IPS-20b (cell line): ENCODE results near the gene LITAFD.

ENCODE experiments used
- H3K27ac ChIP-seq: one replicate; pipeline ENCODE4 v1.5.1; 2013; ENCODE audit warnings: low read length
- H3K27me3 ChIP-seq: 2 replicates; pipeline ENCODE4 v1.6.1; 2013; ENCODE audit warnings: mild to moderate bottlenecking, low read length, inconsistent platforms; ENCODE audit not compliant: insufficient read depth
- H3K36me3 ChIP-seq: 2 replicates; pipeline ENCODE4 v1.6.1; 2013; ENCODE audit warnings: low read depth, mild to moderate bottlenecking, inconsistent platforms, low read length, moderate library complexity; ENCODE audit not compliant: insufficient read depth
- H3K4me1 ChIP-seq: 2 replicates; pipeline ENCODE4 v1.6.1; 2013; ENCODE audit warnings: mild to moderate bottlenecking, control low read depth, inconsistent platforms, low read length, moderate library complexity; ENCODE audit not compliant: insufficient read depth
- H3K4me3 ChIP-seq: 2 replicates; pipeline ENCODE4 v1.5.1; 2013; ENCODE audit warnings: mild to moderate bottlenecking, low read length, inconsistent platforms
- H3K9ac ChIP-seq: 2 replicates; pipeline ENCODE4 v1.6.1; 2013; ENCODE audit warnings: low read depth, mild to moderate bottlenecking, inconsistent platforms, low read length, moderate library complexity
- H3K9me3 ChIP-seq: 2 replicates; pipeline ENCODE4 v1.6.1; 2013; ENCODE audit warnings: mild to moderate bottlenecking, low read depth, low read length, inconsistent platforms; ENCODE audit not compliant: insufficient read depth

LITAFD gene

DNA sequence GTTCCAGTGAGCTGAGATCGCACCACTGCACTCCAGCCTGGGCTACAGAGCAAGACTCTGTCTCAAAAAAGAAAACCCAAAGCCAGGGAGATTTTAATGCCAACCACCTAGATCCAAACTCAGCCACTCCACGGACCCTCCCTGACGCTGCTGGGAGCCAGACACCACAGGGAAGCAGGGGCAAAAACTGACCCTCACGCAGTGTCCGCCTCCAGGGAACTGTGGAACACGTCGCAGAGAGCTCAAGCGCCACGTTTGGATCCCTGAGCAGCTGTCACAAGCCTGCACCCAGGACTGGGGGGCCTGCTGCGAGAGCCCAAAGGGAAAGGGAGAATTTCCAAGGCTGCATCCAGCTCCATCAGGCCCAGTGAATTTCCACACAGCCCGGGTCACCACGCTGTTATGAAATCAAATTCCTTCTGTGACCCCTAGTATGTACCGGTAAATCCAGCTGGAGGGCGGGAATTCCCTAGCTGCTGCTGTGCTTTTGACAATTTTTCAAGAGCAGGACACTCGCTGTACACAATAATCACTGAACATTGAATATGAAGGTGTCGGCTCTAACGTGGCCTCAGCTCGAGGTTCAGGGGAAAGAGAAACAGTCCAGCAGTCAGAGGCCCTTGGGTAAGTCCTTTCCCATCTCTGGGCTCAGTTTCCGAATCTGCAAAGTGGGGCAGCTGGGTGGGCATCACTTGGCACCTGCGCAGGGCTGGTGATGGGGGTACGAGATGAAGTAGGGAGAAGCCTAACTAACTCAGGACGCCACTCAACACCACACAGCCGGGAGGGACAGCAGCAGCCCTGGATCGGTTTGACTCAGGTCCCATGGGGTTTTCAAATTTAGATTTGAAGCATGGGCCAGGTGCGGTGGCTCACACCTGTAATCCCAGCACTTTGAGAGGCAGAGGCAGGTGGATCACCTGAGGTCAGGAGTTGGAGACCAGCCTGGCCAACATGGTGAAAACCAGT, 22.0 kb upstream of the LITAFD start:
- Histone ChIP-seq H3K9ac (no peak overlapping the region), H3K4me1 (peaks cover 22% of the 10 kb centered on the region), H3K9me3 (no peaks in the 10 kb centered on the region), H3K27me3 (no peaks in the 10 kb centered on the region), H3K27ac (no peak overlapping the region), H3K36me3 (peaks cover 70% of the 10 kb centered on the region), H3K4me3 (no peak overlapping the region)

- Histone ChIP-seq H3K4me3 (no peak overlapping the region), H3K4me1 (peaks cover 32% of the 10 kb centered on the region), H3K36me3 (peaks cover 59% of the 10 kb centered on the region), H3K9ac (no peak overlapping the region), H3K9me3 (no peaks in the 10 kb centered on the region), H3K27me3 (no peaks in the 10 kb centered on the region), H3K27ac (no peak overlapping the region)
These were observed 20.4 kb upstream of the LITAFD start for GRCh38 chr16:8861563-8862308.

GRCh38 chr16:8862309-8863130, 19.6 kb upstream of the LITAFD start:
- Histone ChIP-seq H3K36me3 (peaks cover 55% of the 10 kb centered on the region), H3K4me1 (peaks cover 32% of the 10 kb centered on the region)

DNA sequence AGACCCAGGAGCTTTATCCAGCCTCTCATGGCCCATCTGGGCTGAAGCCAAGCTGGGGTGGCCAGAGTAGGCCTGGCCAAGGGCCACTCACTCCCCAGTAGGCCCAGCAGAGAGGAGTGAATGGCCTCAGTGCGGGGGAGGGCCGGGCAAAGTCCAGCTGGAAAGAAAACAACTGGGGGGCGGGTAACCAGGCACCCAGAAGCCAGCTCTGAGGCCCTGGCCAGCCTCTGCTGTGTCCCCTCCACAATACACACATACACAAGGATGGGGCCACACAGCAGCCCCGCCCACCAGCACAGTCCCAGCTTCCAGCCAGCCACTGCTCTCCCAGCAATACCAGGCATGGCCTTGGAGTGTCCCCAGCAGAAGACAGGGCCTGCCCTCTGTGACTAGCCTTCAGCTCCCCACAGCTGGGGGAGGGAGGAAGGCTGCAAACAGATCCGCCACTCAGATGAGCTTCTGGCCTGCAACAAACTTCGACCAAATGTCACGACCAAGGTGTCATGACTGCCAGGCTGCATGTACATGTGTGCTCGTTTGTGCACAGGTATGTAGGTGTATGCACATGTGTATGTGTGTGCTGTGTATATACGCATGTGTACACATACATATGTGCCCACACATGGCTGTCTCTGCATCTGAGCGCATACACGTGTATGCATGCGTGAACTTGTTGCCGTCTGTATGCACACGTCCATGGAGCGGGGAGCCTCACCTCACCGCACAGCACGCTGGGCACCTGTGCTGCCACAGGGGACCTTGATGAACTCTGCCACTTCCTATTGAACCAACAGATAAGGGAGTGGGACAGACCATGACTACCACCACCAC, 18.3 kb upstream of the LITAFD start:
- peak overlapping the region; percentile 31 for H3K4me3 ChIP-seq
- no peak overlapping the region; the same call in 1 of the 2 replicates for H3K9ac ChIP-seq
- H3K27ac ChIP-seq, result no peak overlapping the region
- H3K9me3 ChIP-seq, result no peaks in the 10 kb centered on the region
- H3K27me3 ChIP-seq, result no peaks in the 10 kb centered on the region
- H3K4me1 ChIP-seq, result peaks cover 32% of the 10 kb centered on the region
- peaks cover 44% of the 10 kb centered on the region for H3K36me3 ChIP-seq

More at GRCh38 chr16:8862309-8863130, 19.6 kb upstream of the LITAFD start:
- Histone ChIP-seq H3K9me3 (no peaks in the 10 kb centered on the region), H3K27ac (no peak overlapping the region), H3K4me3 (no peak overlapping the region), H3K27me3 (no peaks in the 10 kb centered on the region), H3K9ac (no peak overlapping the region)

- peak overlapping the region; percentile 31; the same call in 1 of the 2 replicates for H3K4me3 ChIP-seq
- peaks cover 35% of the 10 kb centered on the region for H3K4me1 ChIP-seq
- peaks cover 37% of the 10 kb centered on the region for H3K36me3 ChIP-seq
- no peaks in the 10 kb centered on the region for H3K27me3 ChIP-seq
- no peaks in the 10 kb centered on the region for H3K9me3 ChIP-seq
- no peak overlapping the region; the same call in 1 of the 2 replicates for H3K9ac ChIP-seq
- no peak overlapping the region for H3K27ac ChIP-seq
These were observed 17.6 kb upstream of the LITAFD start for GRCh38 chr16:8864480-8865110.

- Histone ChIP-seq H3K4me3 (peak overlapping the region; percentile 83; the same call in 1 of the 2 replicates), H3K27me3 (no peaks in the 10 kb centered on the region), H3K27ac (no peak overlapping the region), H3K36me3 (peaks cover 30% of the 10 kb centered on the region), H3K4me1 (peaks cover 35% of the 10 kb centered on the region), H3K9ac (peak overlapping the region; percentile 63; the same call in 1 of the 2 replicates), H3K9me3 (no peaks in the 10 kb centered on the region)
These were observed 16.8 kb upstream of the LITAFD start for GRCh38 chr16:8865145-8865882.

DNA sequence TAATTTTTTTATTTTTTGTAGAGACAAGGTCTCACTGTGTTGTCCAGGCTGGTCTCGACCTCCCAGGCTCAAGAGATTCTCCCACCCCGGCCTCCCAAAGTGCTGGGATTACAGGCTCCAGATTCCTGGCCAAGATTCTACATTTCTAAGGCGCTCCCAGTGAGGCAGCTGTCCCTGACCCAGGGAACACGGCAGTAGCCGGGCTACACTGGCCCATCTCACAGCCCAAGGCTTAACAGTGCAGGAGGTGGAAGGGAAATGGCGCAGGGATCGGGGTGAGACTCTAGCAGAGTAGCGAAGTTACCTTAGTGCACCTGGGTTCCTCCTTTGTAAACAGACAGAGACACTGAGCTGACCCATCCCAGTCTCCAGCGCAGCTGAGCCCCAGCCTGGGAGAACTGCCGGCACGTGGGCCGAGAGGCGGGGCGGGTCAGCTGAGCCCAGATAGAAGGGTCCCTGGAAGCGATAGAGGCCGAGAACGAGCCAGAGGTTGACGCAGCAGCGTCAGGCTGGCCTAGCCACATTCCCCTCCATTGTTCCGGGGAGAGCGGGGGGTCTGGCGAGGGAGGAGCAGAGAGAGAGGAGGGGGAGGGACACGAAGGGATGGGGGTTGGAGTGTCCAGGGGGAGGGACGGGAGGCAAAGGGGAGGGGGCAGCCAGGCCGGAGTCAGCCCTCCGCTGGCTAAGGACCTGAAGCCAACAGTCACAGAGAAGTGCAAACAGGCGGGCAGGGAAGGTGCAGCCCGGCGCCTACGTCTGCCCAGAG, 15.8 kb upstream of the LITAFD start:
- Histone ChIP-seq H3K27ac (peak overlapping the region; percentile 10), H3K4me3 (peak overlapping the region; percentile 83), H3K9me3 (no peaks in the 10 kb centered on the region), H3K36me3 (peaks cover 28% of the 10 kb centered on the region), H3K4me1 (peaks cover 35% of the 10 kb centered on the region), H3K9ac (peak overlapping the region; percentile 92; the same call in 1 of the 2 replicates), H3K27me3 (no peaks in the 10 kb centered on the region)

DNA sequence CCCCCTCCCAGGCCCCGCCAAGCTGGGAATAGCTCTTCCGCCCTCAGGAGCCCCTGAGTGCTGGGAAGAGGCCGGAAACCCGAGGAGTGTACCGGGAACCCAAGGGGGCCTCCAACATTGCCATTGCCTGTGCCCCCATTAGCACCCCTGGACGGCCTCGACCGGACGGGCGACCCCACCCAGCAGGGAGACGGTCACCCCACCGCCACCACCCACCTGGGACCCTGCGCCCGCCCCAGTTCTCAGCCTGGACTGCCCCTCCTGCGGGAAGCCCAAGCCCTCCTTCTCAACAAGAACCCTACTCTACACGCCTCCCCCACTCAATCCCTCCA, 15.3 kb upstream of the LITAFD start:
- H3K36me3 ChIP-seq, result peaks cover 28% of the 10 kb centered on the region
- H3K4me3 ChIP-seq, result peak overlapping the region; percentile 83
- no peaks in the 10 kb centered on the region for H3K9me3 ChIP-seq
- peak overlapping the region; percentile 92; the same call in 1 of the 2 replicates for H3K9ac ChIP-seq
- H3K27ac ChIP-seq, result peak overlapping the region; percentile 7
- peaks cover 35% of the 10 kb centered on the region for H3K4me1 ChIP-seq
- no peaks in the 10 kb centered on the region for H3K27me3 ChIP-seq

DNA sequence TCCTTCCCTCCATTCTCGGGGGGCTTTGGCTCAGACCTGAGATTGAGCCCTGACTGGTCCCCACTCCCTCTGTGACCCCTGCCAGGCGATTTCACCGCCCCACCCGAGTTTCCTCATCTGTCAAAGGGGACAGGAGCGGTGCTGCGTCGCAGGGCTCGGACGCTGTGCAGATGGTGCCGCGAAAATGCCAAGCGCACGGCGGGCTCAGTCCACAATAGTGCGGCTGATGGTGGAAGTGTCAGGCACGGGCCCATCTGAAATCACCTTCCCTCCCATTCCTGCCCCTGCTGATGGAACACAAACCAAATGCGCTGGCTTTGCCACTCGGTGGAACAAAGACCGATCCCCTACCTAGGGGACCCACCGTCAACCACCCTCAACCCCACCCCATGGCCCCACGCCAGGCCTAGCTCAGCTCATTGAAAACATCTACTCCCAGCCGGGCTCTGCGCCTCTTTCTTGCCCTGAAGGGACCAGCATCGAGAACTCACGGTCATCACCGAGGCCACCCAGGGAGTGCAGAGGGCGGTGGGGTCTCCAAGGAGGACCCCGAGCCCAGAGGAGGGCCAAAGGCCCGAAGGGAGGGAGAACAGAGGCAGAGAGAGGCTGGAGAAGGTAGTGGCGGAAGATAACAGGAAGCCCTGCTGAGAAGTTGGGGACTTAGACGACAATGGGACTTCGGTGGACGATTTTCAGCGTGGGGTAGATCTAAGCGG, 14.8 kb upstream of the LITAFD start:
- H3K27ac ChIP-seq, result peak overlapping the region; percentile 7
- peak overlapping the region; percentile 92 for H3K9ac ChIP-seq
- peaks cover 33% of the 10 kb centered on the region for H3K4me1 ChIP-seq
- H3K27me3 ChIP-seq, result no peaks in the 10 kb centered on the region
- H3K9me3 ChIP-seq, result no peaks in the 10 kb centered on the region
- peak overlapping the region; percentile 83 for H3K4me3 ChIP-seq
- peaks cover 26% of the 10 kb centered on the region for H3K36me3 ChIP-seq
